ENCODE data around the gene BAIAP2L2.

The BAIAP2L2 gene

DNA sequence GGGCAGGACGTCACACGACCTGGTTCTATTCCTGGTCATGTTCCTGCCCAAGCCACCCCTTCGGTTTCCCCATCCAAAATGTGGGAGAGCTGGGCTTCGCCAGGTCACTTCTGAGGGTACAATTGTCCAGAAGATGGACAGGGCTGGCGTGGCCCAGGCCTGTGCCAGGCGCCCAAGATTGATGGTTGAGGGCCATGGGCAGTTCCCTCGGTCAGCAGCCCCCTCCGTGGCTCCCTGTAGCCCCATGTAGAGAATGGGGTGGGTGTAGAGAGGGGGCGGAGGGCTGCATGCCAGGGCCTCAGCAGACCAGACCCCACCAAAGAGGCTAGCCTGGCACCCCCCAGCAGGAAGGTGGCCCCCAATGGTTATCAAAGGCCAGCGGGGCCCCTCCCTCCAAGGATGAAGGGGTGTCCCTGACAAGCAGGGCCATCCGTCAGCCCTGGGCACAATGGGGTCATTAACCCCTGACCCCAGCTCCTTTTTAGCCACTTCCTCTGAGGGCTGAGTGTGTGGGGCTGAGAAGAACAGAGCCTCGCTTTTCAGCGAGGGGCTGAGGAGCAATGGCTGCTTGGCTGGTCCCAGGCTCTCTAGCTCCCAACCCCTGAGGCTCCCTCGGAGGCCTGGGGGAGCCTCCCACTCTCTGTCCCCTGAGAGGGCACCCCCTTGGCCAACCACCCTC, 64.3 kb downstream of the BAIAP2L2 start:
- no peak overlapping the region for H3K4me3 ChIP-seq (ENCODE audit: low read depth, low read length)
- TF ChIP-seq, protein P1, sequence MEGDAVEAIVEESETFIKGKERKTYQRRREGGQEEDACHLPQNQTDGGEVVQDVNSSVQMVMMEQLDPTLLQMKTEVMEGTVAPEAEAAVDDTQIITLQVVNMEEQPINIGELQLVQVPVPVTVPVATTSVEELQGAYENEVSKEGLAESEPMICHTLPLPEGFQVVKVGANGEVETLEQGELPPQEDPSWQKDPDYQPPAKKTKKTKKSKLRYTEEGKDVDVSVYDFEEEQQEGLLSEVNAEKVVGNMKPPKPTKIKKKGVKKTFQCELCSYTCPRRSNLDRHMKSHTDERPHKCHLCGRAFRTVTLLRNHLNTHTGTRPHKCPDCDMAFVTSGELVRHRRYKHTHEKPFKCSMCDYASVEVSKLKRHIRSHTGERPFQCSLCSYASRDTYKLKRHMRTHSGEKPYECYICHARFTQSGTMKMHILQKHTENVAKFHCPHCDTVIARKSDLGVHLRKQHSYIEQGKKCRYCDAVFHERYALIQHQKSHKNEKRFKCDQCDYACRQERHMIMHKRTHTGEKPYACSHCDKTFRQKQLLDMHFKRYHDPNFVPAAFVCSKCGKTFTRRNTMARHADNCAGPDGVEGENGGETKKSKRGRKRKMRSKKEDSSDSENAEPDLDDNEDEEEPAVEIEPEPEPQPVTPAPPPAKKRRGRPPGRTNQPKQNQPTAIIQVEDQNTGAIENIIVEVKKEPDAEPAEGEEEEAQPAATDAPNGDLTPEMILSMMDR (IDR thresholded peaks at IDR 0.05; ENCODE audit: low read depth, low read length) = no peak

DNA sequence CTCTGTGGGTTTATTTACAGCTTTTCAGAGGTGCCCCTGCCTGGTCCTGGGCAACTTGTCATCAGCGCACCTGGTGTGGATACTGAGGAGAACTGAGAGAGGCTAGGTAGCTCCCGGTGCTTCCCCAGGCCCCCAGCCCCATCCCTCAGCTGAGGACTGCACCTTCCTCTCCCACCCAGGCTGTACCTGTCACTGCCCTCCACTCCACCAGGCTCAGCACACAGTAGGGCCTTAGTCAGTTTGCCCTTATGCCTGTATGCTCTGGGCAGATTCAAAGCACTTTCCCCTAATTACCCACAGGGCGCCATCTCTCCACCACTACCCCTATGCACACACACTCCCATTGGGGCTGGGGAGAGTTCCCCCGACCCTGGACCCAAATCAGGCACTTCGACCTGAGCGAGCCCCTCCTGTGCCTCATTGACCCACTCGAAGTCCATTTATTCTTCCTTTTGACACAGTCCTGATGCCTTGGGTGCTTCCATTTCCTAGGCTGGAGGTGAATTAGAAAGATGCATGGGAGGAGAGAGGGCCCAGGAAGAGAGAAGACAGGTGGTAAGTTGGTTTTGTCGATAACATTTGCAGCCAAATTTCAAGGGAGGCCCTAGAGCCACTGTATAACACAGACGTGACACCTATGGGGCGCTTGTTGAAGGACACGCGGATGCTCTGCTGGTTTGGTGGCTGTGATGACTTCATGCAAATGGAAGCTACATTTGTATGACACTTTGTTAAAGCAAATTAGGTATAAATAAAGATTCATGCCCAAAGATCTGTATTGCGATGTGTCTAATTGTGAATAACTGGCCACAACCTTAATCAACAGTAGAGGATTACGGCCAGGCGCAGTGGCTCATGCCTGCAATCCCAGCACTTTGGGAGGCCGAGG, 67.1 kb downstream of the BAIAP2L2 start:
- TF ChIP-seq, protein P1 (IDR thresholded peaks at IDR 0.05; ENCODE audit: low read depth, low read length) = no peak
- H3K4me3 ChIP-seq (ENCODE audit: low read depth, low read length) = no peak overlapping the region

DNA sequence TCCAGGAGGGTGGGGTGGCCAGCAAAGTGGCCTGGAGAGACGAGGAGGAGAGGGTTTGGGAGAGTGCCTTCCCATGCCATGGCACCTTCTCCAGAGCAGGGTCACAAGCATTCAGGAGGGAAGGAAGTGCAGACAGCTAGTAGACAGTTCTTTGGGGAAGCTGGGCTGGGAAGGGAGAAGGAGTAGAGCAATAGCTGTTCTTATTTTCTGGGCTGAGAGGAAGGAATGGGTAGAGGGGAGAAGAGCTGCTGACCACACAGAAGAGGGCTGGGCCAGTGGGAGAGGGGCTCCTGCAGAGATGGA, 68.0 kb downstream of the BAIAP2L2 start:
- TF ChIP-seq, protein P1 (IDR thresholded peaks at IDR 0.05; ENCODE audit: low read depth, low read length) = no peak
- no peak overlapping the region for H3K4me3 ChIP-seq (ENCODE audit: low read depth, low read length)

DNA sequence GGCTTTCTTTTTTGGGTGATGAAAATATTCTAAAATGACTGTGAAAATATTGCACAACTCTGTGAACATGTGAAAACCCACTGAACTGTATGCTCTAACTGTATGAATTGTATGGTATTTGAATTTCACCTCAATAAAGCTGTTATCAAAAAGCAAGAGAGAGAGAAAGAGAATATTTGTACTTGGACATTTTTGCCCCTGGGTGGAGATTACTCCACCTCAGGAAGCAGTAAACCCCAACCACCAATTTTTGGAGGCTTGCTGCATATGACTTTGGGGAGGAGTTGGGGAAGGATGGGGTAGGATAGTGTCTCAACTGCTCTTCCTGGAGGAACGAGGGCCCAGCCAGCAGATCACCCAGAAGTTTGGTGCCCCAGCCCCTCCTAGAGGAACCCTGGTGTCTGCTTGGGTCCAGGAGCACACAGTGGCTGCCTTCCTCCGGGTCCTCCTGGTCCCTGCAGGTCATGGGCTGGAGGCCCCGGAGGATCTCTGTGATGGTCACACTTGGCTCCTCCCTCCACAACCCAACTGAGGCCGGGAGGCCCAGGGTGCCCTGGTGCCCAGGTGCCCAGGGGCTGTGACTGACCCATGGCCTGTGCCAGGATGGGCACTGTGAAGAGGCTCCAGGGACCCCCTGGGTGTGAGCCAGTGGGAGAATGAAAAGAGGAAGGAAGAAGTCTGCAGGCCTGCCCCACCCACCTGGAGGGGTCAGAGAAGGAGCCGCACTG, 68.6 kb downstream of the BAIAP2L2 start:
- TF ChIP-seq, protein P1 (IDR thresholded peaks at IDR 0.05; ENCODE audit: low read depth, low read length) = no peak
- no peak overlapping the region for H3K4me3 ChIP-seq (ENCODE audit: low read depth, low read length)

DNA sequence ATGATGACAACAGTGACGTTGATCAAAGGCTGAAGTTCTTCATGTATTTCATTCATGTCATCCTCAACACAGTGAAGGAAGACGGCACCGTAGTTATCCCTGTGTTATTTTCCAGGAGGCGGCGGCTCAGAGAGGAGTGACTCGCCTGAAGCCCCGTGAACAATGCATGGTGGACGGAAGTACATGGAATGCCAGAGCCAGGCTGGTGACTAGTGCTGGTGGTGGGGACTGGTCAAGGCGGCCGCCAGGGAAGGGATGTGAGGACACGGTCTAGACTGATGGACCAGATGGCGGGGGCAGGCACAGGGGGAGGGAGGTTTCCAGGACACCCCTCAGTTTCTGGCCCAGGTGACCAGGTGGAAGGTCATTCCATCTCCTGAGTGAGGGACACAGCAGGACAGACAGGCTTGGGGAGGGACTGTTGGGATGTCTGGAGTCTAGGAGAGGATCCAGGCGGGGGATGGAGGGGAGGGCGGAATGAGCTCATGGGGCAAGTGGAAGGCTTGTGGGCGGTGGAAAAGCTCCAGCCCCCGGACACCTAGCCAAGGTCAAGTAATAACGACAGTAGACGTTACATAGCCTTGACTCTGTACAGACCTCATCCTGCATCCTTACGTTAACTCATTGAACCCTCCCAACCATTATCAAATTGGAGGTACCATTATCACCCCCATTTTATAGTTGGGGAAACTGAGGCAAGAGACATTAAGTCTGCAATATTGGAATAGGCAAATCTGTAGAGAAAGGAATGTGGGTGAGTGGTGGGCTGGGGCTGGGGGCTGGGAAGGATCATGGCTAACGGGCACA, 69.3 kb downstream of the BAIAP2L2 start:
- TF ChIP-seq, protein P1 (IDR thresholded peaks at IDR 0.05; ENCODE audit: low read depth, low read length) = no peak

DNA sequence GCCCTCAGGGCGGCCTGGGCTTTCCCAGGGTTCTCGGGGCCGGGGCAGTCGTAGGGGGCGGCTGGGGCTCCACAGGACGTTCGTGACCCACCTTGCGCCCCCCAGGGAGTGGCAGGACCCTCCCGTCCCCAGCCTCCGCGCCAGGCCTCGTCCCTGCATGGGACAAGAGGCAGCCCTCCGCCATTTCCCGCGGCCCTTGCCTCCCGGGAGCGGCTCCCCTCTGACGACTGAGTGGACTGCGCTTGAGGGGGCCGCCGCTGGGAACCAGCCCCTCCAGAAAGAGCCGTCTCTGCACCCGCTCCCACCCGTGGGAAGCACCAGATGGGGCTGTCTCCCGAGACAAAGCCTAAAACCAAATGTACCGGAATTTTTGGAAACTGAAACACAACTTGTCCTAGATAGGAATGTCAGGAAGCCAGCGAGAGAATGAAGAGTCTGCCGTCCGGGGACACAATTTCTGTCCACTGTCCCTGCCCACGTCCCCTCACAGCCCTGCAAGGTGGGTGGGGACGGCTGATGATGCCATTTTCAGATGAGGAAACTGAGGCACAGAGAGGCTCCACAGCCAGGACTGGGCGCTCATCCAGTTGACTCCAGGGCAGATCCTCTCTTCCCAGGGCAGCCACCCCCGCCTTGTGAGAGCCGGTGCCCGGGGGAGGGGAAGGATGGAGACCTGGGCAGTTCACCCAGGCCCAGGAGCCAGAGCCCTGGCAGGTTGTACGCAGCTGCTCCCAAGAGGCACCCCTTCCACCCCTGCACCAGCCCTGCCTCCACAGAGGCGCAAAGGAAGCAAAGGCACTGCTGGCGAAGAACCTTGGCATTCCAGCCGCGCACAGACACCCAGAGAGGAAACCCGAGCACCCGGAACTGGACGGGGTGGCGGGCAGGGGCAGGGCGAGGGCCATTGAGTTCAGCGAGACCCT, 71.3 kb downstream of the BAIAP2L2 start:
- TF ChIP-seq, protein P1 (IDR thresholded peaks at IDR 0.05; ENCODE audit: low read depth, low read length) = no peak
- no peak overlapping the region for H3K4me3 ChIP-seq (ENCODE audit: low read depth, low read length)

More for the DNA sequence above, 69.3 kb downstream of the BAIAP2L2 start:
- H3K4me3 ChIP-seq (ENCODE audit: low read depth, low read length) = no peak overlapping the region

All from WI38 (cell line).